ENCODE measurements around the gene FBLN2. TPM values are rescaled to one million over a fixed set of nuclear protein-coding genes. Genes with fewer than 3 reads are reported as not detected.

The FBLN2 gene
- total RNA-seq, 3 donors from 2014 or later (not counting 1 experiment from before 2014, with no cell fraction given) = 0.61 to 2.7 (median 1.6) TPM

GRCh38 chr3:13501521-13501920, 47.4 kb upstream of the FBLN2 start:
- Histone ChIP-seq H3K4me1 (ENCODE audit: control insufficient read depth, insufficient read depth, low read length) (peaks cover 1% of the 10 kb centered on the region), H3K27ac (ENCODE audit: low read length) (no peak overlapping the region), H3K4me3 (ENCODE audit: low read length) (no peak overlapping the region), H3K9me3 (ENCODE audit: control insufficient read depth, insufficient read depth, low read length) (no peaks in the 10 kb centered on the region), H3K36me3 (ENCODE audit: control insufficient read depth, insufficient read depth, low read length) (no peaks in the 10 kb centered on the region), H3K27me3 (ENCODE audit: control insufficient read depth, insufficient read depth, low read length) (no peaks in the 10 kb centered on the region)
- H3K4me3 Mint-ChIP-seq = no peak overlapping the region
- no peak for DNase-seq
- no peak for TF ChIP-seq CTCF (IDR thresholded peaks at IDR 0.05)
- ATAC-seq = no peak
- WGBS (ENCODE audit: insufficient coverage) = 91% methylated on average over 4 of the region's 4 CpGs
- H3K27ac Mint-ChIP-seq = no peak overlapping the region
- no peaks in the 10 kb centered on the region for H3K9me3 Mint-ChIP-seq
- intact Hi-C loops (cut with micrococcal nuclease) = no loop called here
- H3K4me1 Mint-ChIP-seq = peaks cover 0 to 6% of the 10 kb centered on the region in 2 donors
- no peaks in the 10 kb centered on the region for H3K27me3 Mint-ChIP-seq (ENCODE audit: low read depth in 2 of 2)
- H3K36me3 Mint-ChIP-seq = no peaks in the 10 kb centered on the region

- no peak overlapping the region for H3K4me3 ChIP-seq (ENCODE audit: low read length)
- H3K36me3 Mint-ChIP-seq = no peaks in the 10 kb centered on the region
- intact Hi-C loops (cut with micrococcal nuclease) = no loop called here
- H3K27me3 ChIP-seq (ENCODE audit: control insufficient read depth, insufficient read depth, low read length) = no peaks in the 10 kb centered on the region
- no peak overlapping the region for H3K4me3 Mint-ChIP-seq
- H3K36me3 ChIP-seq (ENCODE audit: control insufficient read depth, insufficient read depth, low read length) = no peaks in the 10 kb centered on the region
- H3K9me3 ChIP-seq (ENCODE audit: control insufficient read depth, insufficient read depth, low read length) = no peaks in the 10 kb centered on the region
- no peak overlapping the region for H3K27ac Mint-ChIP-seq
- TF ChIP-seq CTCF (IDR thresholded peaks at IDR 0.05) = no peak
- ATAC-seq = no peak
- no peaks in the 10 kb centered on the region for H3K4me1 ChIP-seq (ENCODE audit: control insufficient read depth, insufficient read depth, low read length)
- no peak for DNase-seq
- H3K9me3 Mint-ChIP-seq = no peaks in the 10 kb centered on the region
- WGBS (ENCODE audit: insufficient coverage) = 89% methylated on average over 18 of the region's 18 CpGs
- no peaks in the 10 kb centered on the region for H3K27me3 Mint-ChIP-seq (ENCODE audit: low read depth in 2 of 2)
- peaks cover 0 to 4% of the 10 kb centered on the region in 2 donors for H3K4me1 Mint-ChIP-seq
- no peak overlapping the region for H3K27ac ChIP-seq (ENCODE audit: low read length)
Measured at GRCh38 chr3:13501958-13502790, 46.8 kb upstream of the FBLN2 start.

GRCh38 chr3:13502791-13503060, 46.2 kb upstream of the FBLN2 start:
- H3K27ac ChIP-seq (ENCODE audit: low read length) = no peak overlapping the region
- DNase-seq (no peak), ATAC-seq (no peak)
- WGBS (ENCODE audit: insufficient coverage) = 98% methylated on average over 8 of the region's 8 CpGs
- H3K9me3 ChIP-seq (ENCODE audit: control insufficient read depth, insufficient read depth, low read length) = no peaks in the 10 kb centered on the region
- no peaks in the 10 kb centered on the region for H3K4me1 ChIP-seq (ENCODE audit: control insufficient read depth, insufficient read depth, low read length)
- no peaks in the 10 kb centered on the region for H3K4me1 Mint-ChIP-seq
- H3K4me3 Mint-ChIP-seq = no peak overlapping the region
- H3K9me3 Mint-ChIP-seq = no peaks in the 10 kb centered on the region
- no peaks in the 10 kb centered on the region for H3K36me3 Mint-ChIP-seq
- no peaks in the 10 kb centered on the region for H3K36me3 ChIP-seq (ENCODE audit: control insufficient read depth, insufficient read depth, low read length)
- no peaks in the 10 kb centered on the region for H3K27me3 Mint-ChIP-seq (ENCODE audit: low read depth in 2 of 2)
- no peak overlapping the region for H3K4me3 ChIP-seq (ENCODE audit: low read length)
- no peak overlapping the region for H3K27ac Mint-ChIP-seq
- intact Hi-C loops (cut with micrococcal nuclease) = no loop called here
- H3K27me3 ChIP-seq (ENCODE audit: control insufficient read depth, insufficient read depth, low read length) = no peaks in the 10 kb centered on the region
- no peak for TF ChIP-seq CTCF (IDR thresholded peaks at IDR 0.05)
